Endodermal cell (in vitro differentiated cells): ENCODE data around the gene OR4C45. TPM values are rescaled to one million over a fixed set of nuclear protein-coding genes. Genes with fewer than 3 reads are reported as not detected.

ENCODE experiments used
- total RNA-seq, 2 donors: library from RNA; stranded (reverse); fragmentation: NEBNext Ultra II Directional in 1 of 2; extraction: Animal tissue kit (Norgen Biotek cat#: 25700) in 1 of 2; gene quantifications; 2 replicates in 1 of 2; 3 replicates in 1 of 2; pipeline ENCODE4 v1.2.1, GENCODE V29; 2021

OR4C45 gene
- total RNA-seq, 2 donors from 2014 or later, result not detected

Other genes with a start within 250 kb of the OR4C45 start
- not detected for gene OR4C13, start 80.5 kb upstream of the OR4C45 start, total RNA-seq
- not detected for gene OR4C12, start 50.3 kb upstream of the OR4C45 start, total RNA-seq